ENCODE measurements around the gene ASB15. TPM values are rescaled to one million over a fixed set of nuclear protein-coding genes. Genes with fewer than 3 reads are reported as not detected.
"Not testable (repeated sequence)": the region's sequence is repeated elsewhere in the genome, so short reads cannot be mapped to it uniquely, and the experiment has no call there.

The ASB15 gene
- total RNA-seq: not detected

DNA sequence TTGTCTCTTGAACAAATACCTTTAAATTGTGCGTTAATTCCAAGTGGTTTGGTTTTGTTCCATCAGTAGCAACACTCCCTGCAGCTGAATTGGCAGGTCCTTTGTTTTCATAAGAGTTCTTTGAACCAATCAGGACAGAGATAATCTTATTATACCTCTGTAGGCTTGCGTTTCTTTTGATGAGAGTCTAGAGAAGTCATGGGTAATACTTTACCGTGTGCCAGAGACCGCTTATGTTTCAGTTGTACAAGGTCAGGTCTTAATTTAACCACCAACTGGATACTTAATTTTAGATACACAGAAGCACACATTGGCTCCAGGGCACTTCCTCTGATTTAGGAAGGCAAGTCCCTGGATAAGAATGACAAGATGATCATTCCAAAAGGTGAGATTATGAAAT, at the start of gene ASB15:
TSS of gene ASB15 (plus strand) at position 292 of the 400 bp plus-strand sequence. CDS start 12,682 bp downstream, outside the sequence.
- intact Hi-C loops (cut with micrococcal nuclease): loop anchor here (2.0 kb wide), 1 partner anchor 61 kb away; no protein-coding TSS in a partner anchor
- H3K4me1 Mint-ChIP-seq (ENCODE audit: low read depth): no peaks in the 10 kb centered on the region
- H3K27me3 Mint-ChIP-seq: peaks cover 4% of the 10 kb centered on the region
- ChIA-PET CTCF (interaction anchor here (2.7 kb wide), 1 partner anchor 23 kb away, joined by 8 read pairs; no protein-coding TSS in a partner anchor), POLR2A (no interaction called here)
- no peak within 1 kb of the TSS for H3K4me3 Mint-ChIP-seq
- no peaks in the 10 kb centered on the region for H3K9me3 Mint-ChIP-seq
- DNase-seq: no peak
- H3K27ac Mint-ChIP-seq: no peak within 1 kb of the TSS
- H3K36me3 Mint-ChIP-seq: no peaks in the 10 kb centered on the region

DNA sequence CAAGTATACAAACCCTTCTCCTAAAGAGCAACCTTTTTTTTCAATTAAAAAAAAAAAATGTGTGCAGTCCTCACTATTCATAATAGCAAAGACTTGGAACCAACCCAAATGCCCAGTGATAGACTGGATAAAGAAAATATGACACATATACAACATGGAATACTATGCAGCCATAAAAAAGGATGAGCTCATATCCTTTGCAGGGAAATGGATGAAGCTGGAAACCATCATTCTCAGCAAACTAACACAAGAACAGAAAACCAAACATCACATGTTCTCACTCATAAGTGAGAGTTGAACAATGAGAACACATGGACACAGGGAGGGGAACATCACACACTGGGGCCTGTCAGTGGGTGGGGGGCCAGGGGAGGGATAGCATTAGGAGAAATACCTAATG, 49.5 kb upstream of the ASB15 start:
- not testable (repeated sequence) for DNase-seq, H3K9me3 Mint-ChIP-seq, H3K27ac Mint-ChIP-seq, H3K27me3 Mint-ChIP-seq, H3K4me3 Mint-ChIP-seq
- Mint-ChIP-seq H3K4me1 (ENCODE audit: low read depth) (peaks cover 16% of the 10 kb centered on the region), H3K36me3 (peaks cover 35% of the 10 kb centered on the region)
- ChIA-PET POLR2A (interaction anchor here (0.6 kb wide), 1 partner anchor 1948 kb away, joined by 3 read pairs; no protein-coding TSS in a partner anchor), CTCF (interaction anchor here (0.7 kb wide), 1 partner anchor 149 kb away, joined by 5 read pairs; no protein-coding TSS in a partner anchor)
- intact Hi-C loops (cut with micrococcal nuclease): loop anchor here (10.0 kb wide), 1 partner anchor 1373 kb away; the partner anchor contains the start of gene POT1

DNA sequence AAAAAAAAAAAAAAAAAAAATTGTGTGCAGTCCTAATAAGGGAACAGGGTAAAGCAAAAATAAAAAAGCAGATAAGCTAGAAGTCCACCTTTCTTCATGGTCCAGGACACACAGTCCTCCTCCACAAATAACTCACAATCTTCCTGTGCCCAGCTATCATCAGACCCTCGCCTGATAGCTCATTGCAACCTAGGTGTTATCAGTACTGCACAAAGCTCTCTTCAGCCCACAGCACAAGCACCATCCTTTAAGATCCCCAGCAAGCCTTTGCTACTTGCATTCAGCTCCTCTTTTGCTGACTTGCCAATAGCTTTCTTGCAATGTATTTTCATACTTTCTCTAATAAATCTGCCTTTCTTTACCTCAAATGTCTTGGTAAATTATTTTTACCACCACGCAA, 49.0 kb upstream of the ASB15 start:
- H3K27me3 Mint-ChIP-seq: no peaks in the 10 kb centered on the region
- intact Hi-C loops (cut with micrococcal nuclease): loop anchor here (10.0 kb wide), 1 partner anchor 1372 kb away; the partner anchor contains the start of gene POT1
- CTCF ChIA-PET: interaction anchor here (0.7 to 1.7 kb wide), 2 partner anchors 58 to 149 kb away, joined by 4 to 5 read pairs; no protein-coding TSS in a partner anchor
- H3K9me3 Mint-ChIP-seq: peaks cover 6% of the 10 kb centered on the region
- H3K36me3 Mint-ChIP-seq: peaks cover 31% of the 10 kb centered on the region
- no peak overlapping the region for H3K4me3 Mint-ChIP-seq
- no peak overlapping the region for H3K27ac Mint-ChIP-seq
- POLR2A ChIA-PET: interaction anchor here (0.6 kb wide), 1 partner anchor 1948 kb away, joined by 3 read pairs; no protein-coding TSS in a partner anchor
- H3K4me1 Mint-ChIP-seq (ENCODE audit: low read depth): peaks cover 16% of the 10 kb centered on the region
- no peak for DNase-seq

- intact Hi-C loops (cut with micrococcal nuclease): loop anchor here (10.0 kb wide), 1 partner anchor 1372 kb away; the partner anchor contains the start of gene POT1
- Mint-ChIP-seq H3K27ac (no peak overlapping the region), H3K36me3 (peaks cover 29% of the 10 kb centered on the region), H3K4me3 (no peak overlapping the region), H3K4me1 (ENCODE audit: low read depth) (peaks cover 15% of the 10 kb centered on the region), H3K9me3 (peaks cover 6% of the 10 kb centered on the region), H3K27me3 (no peaks in the 10 kb centered on the region)
- POLR2A ChIA-PET: no interaction called here
- DNase-seq: no peak
- CTCF ChIA-PET: interaction anchor here (1.7 kb wide), 1 partner anchor 59 kb away, joined by 4 read pairs; no protein-coding TSS in a partner anchor
Observed at GRCh38 chr7:123553159-123553558, 48.5 kb upstream of the ASB15 start.

DNA sequence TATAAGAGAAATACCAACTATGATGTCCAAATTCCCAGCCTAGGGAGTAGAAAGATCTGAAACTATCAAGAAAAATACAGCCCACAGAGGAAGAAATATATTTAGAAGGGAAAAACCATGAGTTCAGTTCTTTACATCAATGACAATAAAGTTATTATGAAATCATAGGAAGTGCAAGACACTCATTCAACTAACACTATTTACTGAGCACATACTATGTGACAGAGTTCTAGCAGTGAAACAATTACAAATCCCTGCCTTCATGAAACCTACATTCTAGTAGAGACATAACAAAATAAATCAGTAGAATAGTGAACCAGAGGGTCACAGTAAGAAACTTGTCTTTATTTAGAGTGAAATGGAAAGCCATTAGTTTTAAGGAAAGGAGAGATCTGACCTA, 46.1 kb upstream of the ASB15 start:
- intact Hi-C loops (cut with micrococcal nuclease): loop anchor here (5.0 to 10.0 kb wide), 2 partner anchors 157 to 1369 kb away; partner anchors contain the start of gene POT1
- Mint-ChIP-seq H3K4me1 (ENCODE audit: low read depth) (peaks cover 15% of the 10 kb centered on the region), H3K27ac (no peak overlapping the region), H3K9me3 (peaks cover 6% of the 10 kb centered on the region), H3K27me3 (no peaks in the 10 kb centered on the region), H3K36me3 (peaks cover 16% of the 10 kb centered on the region), H3K4me3 (no peak overlapping the region)
- ChIA-PET CTCF (no interaction called here), POLR2A (no interaction called here)
- no peak for DNase-seq

DNA sequence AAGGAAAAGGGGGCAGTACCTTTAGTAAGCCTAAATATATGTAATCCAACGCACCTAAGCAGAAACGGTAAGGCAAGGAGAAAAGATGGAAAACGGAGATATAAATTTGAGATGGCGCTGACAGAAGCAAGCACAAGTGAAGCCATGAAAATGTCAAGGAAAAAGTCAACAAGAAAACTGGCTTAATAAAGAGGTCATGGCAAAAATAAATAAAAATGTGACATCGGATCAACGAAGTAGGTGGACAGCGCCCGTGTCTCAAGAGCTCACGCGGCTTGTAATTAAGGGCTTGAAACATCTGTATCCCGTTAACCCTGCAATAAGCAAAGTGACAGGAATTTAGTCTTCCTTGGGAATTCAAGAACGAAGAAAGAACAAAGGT, 44.6 kb upstream of the ASB15 start:
- intact Hi-C loops (cut with micrococcal nuclease): loop anchor here (1.0 to 10.0 kb wide), 4 partner anchors 23 to 1368 kb away; partner anchors contain the start of genes IQUB, POT1 and WASL
- POLR2A ChIA-PET: interaction anchor here (1.1 to 1.6 kb wide), 2 partner anchors 22 to 23 kb away, joined by 3 to 4 read pairs; partner anchors contain the start of gene IQUB
- no peak for DNase-seq
- Mint-ChIP-seq H3K9me3 (peaks cover 6% of the 10 kb centered on the region), H3K27ac (no peak overlapping the region), H3K4me3 (no peak overlapping the region), H3K36me3 (peaks cover 15% of the 10 kb centered on the region), H3K27me3 (no peaks in the 10 kb centered on the region), H3K4me1 (ENCODE audit: low read depth) (peaks cover 15% of the 10 kb centered on the region)
- CTCF ChIA-PET: interaction anchor here (1.3 to 2.5 kb wide), 2 partner anchors 22 to 63 kb away, joined by 3 to 13 read pairs; partner anchors contain the start of gene IQUB

GRCh38 chr7:123557398-123558288, 44.0 kb upstream of the ASB15 start, which contains the start of gene NDUFA5:
TSS of gene NDUFA5 (minus strand) at chr7:123557818. CDS start at chr7:123557795, 23 bp downstream.
- Mint-ChIP-seq H3K27ac (no peak within 1 kb of the TSS), H3K27me3 (no peaks in the 10 kb centered on the region), H3K4me3 (no peak within 1 kb of the TSS), H3K9me3 (peaks cover 3% of the 10 kb centered on the region), H3K36me3 (peaks cover 10% of the 10 kb centered on the region), H3K4me1 (ENCODE audit: low read depth) (peaks cover 15% of the 10 kb centered on the region)
- CTCF ChIA-PET: interaction anchor here (1.0 to 2.5 kb wide), 3 partner anchors 10 to 63 kb away, joined by 3 to 13 read pairs (median 3); partner anchors contain the start of gene IQUB
- peak; percentile 97 for DNase-seq
- intact Hi-C loops (cut with micrococcal nuclease): loop anchor here (1.0 to 10.0 kb wide), 4 partner anchors 23 to 1367 kb away; partner anchors contain the start of genes IQUB, POT1 and WASL
- POLR2A ChIA-PET: interaction anchor here (0.6 to 1.6 kb wide), 3 partner anchors 22 to 24 kb away, joined by 3 to 4 read pairs (median 3); partner anchors contain the start of gene IQUB

DNA sequence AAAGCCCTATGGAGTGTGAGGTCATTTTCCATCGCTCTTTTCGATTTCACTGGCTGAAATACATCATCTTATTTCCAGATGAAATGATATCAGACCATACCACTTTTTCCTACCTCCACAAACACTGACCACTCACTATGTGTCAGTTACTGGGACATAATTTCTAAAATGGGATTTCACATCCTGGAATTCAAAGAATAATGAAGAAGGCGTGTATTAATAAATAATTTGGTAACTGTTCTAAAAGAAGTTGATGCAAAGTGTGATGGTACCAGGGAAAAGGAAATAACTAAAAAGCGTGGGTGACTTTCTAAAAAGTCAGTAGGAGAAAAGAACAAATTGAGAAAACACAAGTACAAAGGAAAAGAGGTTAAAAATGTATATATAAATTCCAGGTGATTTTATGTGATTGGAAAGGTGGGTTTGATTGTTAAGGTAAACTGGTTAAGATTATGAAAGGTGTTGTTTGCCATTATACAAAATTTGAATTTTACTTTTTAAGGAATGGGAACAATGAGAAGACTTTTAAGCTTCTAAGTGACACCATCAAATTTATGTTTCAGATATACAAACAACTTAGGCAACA, 43.2 kb upstream of the ASB15 start:
- no peak overlapping the region for H3K4me3 Mint-ChIP-seq
- intact Hi-C loops (cut with micrococcal nuclease): loop anchor here (5.0 to 10.0 kb wide), 2 partner anchors 154 to 1366 kb away; partner anchors contain the start of gene POT1
- H3K27me3 Mint-ChIP-seq: no peaks in the 10 kb centered on the region
- peaks cover 9% of the 10 kb centered on the region for H3K4me1 Mint-ChIP-seq (ENCODE audit: low read depth)
- ChIA-PET POLR2A (interaction anchor here (0.6 to 1.6 kb wide), 2 partner anchors 24 kb away, joined by 3 to 4 read pairs; partner anchors contain the start of gene IQUB), CTCF (interaction anchor here (1.0 to 2.5 kb wide), 3 partner anchors 9 to 64 kb away, joined by 3 to 13 read pairs (median 3); partner anchors contain the start of gene IQUB)
- no peak for DNase-seq
- H3K36me3 Mint-ChIP-seq: peaks cover 3% of the 10 kb centered on the region
- H3K9me3 Mint-ChIP-seq: no peaks in the 10 kb centered on the region
- H3K27ac Mint-ChIP-seq: no peak overlapping the region

DNA sequence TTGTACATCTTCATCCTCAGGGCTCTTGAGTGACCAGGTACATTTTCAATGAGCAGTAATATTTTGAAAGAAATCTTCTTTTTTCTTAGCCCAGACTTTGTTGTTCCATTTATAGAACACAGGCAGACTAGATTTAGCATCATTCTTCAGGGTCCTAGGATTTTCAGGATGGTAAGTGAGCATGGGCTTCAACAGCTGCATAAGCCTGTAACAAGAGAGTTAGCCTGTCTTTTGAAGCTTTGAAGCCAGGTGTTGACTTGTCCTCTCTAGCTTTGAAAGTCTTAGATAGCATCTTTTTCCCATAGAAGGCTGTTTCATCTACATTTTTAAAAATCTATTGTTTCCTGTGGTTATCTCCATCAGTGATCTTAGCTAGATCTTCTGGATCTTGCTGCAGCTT, 39.5 kb upstream of the ASB15 start:
- CTCF ChIA-PET: no interaction called here
- H3K9me3 Mint-ChIP-seq: no peaks in the 10 kb centered on the region
- intact Hi-C loops (cut with micrococcal nuclease): no loop called here
- H3K27ac Mint-ChIP-seq: no peak overlapping the region
- H3K4me1 Mint-ChIP-seq (ENCODE audit: low read depth): peaks cover 6% of the 10 kb centered on the region
- DNase-seq: no peak
- H3K4me3 Mint-ChIP-seq: no peak overlapping the region
- POLR2A ChIA-PET: no interaction called here
- no peaks in the 10 kb centered on the region for H3K27me3 Mint-ChIP-seq
- no peaks in the 10 kb centered on the region for H3K36me3 Mint-ChIP-seq

GRCh38 chr7:123569352-123570010, 32.1 kb upstream of the ASB15 start:
- Mint-ChIP-seq H3K36me3 (no peaks in the 10 kb centered on the region), H3K27ac (no peak overlapping the region), H3K27me3 (peaks cover 2% of the 10 kb centered on the region), H3K9me3 (no peaks in the 10 kb centered on the region), H3K4me3 (no peak overlapping the region), H3K4me1 (ENCODE audit: low read depth) (no peaks in the 10 kb centered on the region)
- no peak for DNase-seq
- ChIA-PET CTCF (interaction anchor here (1.1 kb wide), 1 partner anchor 75 kb away, joined by 3 read pairs; no protein-coding TSS in a partner anchor), POLR2A (no interaction called here)
- intact Hi-C loops (cut with micrococcal nuclease): no loop called here
